ENCODE results near the gene LRP1-AS.

Gene LRP1-AS

GRCh38 chr12:57154076-57154475 is 6.7 kb upstream of the LRP1-AS start:
- TF ChIP-seq MYC (IDR thresholded peaks at IDR 0.05; ENCODE audit: low read depth, low read length) (no peak), MAX (IDR thresholded peaks at IDR 0.05; ENCODE audit: low read depth, low read length) (no peak), POLR2A (IDR thresholded peaks at IDR 0.05; ENCODE audit: extremely low read depth, insufficient read length) (no peak)
- TF ChIP-seq, protein P1, sequence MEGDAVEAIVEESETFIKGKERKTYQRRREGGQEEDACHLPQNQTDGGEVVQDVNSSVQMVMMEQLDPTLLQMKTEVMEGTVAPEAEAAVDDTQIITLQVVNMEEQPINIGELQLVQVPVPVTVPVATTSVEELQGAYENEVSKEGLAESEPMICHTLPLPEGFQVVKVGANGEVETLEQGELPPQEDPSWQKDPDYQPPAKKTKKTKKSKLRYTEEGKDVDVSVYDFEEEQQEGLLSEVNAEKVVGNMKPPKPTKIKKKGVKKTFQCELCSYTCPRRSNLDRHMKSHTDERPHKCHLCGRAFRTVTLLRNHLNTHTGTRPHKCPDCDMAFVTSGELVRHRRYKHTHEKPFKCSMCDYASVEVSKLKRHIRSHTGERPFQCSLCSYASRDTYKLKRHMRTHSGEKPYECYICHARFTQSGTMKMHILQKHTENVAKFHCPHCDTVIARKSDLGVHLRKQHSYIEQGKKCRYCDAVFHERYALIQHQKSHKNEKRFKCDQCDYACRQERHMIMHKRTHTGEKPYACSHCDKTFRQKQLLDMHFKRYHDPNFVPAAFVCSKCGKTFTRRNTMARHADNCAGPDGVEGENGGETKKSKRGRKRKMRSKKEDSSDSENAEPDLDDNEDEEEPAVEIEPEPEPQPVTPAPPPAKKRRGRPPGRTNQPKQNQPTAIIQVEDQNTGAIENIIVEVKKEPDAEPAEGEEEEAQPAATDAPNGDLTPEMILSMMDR (IDR thresholded peaks at IDR 0.05; ENCODE audit: low read depth, low read length), result no peak
- no peak overlapping the region for H3K4me3 ChIP-seq (ENCODE audit: low read depth, low read length)
- DNase-seq (ENCODE audit: low read depth), result no peak

DNA sequence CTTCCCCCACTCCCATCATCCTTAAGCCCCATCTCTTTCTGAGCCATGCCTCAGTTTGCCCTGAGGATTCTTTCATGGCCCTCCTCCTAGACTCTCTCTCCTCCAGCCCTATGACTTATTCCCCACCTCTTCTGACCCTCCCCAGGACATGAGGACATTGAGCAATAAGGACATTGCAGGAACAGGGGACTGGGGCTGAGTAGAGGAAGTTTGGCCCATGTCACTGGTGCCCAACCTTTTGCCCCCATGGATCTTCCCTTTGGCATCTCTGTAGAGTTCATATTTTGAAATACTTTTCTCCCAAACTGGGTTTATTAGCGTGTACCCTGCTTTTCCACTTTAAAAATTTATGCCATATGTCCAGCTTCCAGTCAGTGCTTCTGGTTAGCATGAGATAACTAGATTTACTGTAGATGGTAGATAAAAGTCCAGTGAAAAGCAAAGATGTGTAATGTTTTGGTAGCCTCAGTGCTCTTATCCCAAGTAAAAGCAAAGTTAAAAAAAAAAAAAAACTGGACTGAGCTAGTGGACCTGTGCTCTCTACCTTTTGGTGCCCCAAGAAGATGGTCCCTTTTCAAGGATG is 6.1 kb upstream of the LRP1-AS start:
- TF ChIP-seq MAX (IDR thresholded peaks at IDR 0.05; ENCODE audit: low read depth, low read length) (no peak), POLR2A (IDR thresholded peaks at IDR 0.05; ENCODE audit: extremely low read depth, insufficient read length) (no peak), MYC (IDR thresholded peaks at IDR 0.05; ENCODE audit: low read depth, low read length) (no peak)
- TF ChIP-seq, protein P1 (IDR thresholded peaks at IDR 0.05; ENCODE audit: low read depth, low read length), result no peak
- no peak for DNase-seq (ENCODE audit: low read depth)
- no peak overlapping the region for H3K4me3 ChIP-seq (ENCODE audit: low read depth, low read length)

DNA sequence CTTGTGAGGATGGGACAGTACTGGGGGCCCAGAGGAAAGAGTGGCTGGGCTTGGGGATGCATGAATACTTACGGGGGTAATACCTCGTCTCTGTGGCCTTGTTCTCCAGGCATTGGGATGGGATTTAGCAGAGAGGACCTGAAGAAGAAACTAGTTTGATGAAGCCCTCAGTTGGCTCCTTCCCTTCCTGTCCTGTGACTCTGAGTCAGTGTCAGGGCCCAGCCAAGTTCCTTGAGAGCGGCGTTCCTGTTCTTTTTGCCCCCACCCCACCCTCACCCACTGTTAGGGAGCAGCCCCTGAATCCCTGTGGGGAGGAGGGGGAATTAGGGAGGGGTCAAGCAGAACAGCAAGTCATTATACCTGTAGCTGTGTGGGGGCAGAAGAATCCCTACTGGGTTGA is 5.2 kb upstream of the LRP1-AS start:
- DNase-seq (ENCODE audit: low read depth), result no peak
- H3K4me3 ChIP-seq (ENCODE audit: low read depth, low read length), result no peak overlapping the region
- no peak for TF ChIP-seq POLR2A (IDR thresholded peaks at IDR 0.05; ENCODE audit: extremely low read depth, insufficient read length)
- TF ChIP-seq, protein P1 (IDR thresholded peaks at IDR 0.05; ENCODE audit: low read depth, low read length), result no peak

DNA sequence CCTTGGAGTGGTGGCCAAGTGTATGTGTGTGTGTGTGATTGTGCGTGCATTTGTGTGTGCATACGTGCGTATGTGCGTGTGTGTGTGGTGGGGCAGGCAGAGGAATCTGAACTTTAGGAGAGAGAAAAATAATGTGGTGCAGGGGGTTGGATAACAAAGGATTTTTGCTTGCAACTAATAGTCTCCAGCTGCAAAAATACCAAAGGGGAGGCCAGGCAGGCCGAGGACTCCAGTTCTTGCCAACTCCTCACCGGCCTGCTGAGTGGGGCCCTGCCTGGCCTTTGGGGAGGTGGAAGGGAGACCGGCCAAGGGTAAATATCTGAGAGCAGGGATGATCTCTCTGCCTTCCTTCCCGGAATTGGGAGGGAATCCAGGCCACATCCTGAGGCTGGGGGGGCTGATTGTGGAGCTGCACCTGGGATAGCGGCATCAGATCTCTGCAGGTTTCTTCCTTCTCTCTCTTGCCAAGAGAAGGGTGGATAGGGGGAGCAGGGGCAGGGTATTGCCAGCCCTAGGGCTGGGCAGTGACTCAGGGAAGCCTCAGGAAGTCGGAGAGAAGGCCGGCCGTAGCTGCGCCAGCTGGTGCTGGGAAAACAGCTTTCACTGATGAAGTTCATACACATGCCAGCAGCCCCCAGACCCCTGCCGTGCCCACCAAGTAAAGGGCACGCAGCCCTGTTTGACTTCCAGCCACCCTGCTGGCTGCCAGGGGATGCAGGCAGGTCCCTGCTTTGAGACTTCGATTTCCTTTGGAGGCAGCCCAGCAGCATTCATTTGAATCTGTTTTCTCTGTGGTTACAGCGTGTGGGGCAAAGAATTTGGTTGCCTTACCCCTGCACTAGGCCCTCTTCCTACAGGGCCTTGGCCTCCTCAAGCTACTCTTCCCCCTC is 4.6 kb upstream of the LRP1-AS start:
- DNase-seq (ENCODE audit: low read depth), result no peak
- no peak overlapping the region for H3K4me3 ChIP-seq (ENCODE audit: low read depth, low read length)
- TF ChIP-seq MAX (IDR thresholded peaks at IDR 0.05; ENCODE audit: low read depth, low read length) (no peak), POLR2A (IDR thresholded peaks at IDR 0.05; ENCODE audit: extremely low read depth, insufficient read length) (no peak), MYC (IDR thresholded peaks at IDR 0.05; ENCODE audit: low read depth, low read length) (no peak)
- TF ChIP-seq, protein P1 (IDR thresholded peaks at IDR 0.05; ENCODE audit: low read depth, low read length), result no peak

GRCh38 chr12:57150400-57151000 is 3.1 kb upstream of the LRP1-AS start:
- TF ChIP-seq, protein P1 (IDR thresholded peaks at IDR 0.05; ENCODE audit: low read depth, low read length), result no peak
- TF ChIP-seq MYC (IDR thresholded peaks at IDR 0.05; ENCODE audit: low read depth, low read length) (no peak), MAX (IDR thresholded peaks at IDR 0.05; ENCODE audit: low read depth, low read length) (no peak), POLR2A (IDR thresholded peaks at IDR 0.05; ENCODE audit: extremely low read depth, insufficient read length) (no peak)
- H3K4me3 ChIP-seq (ENCODE audit: low read depth, low read length), result no peak overlapping the region
- DNase-seq (ENCODE audit: low read depth), result no peak
